GM18511 (cell line): ENCODE results near the gene TSHZ3.

Source experiments
- ATAC-seq: cut with Tn5 transposase; IDR thresholded peaks from one replicate; pipeline ENCODE4 v1.9.1; 2021; ENCODE audit warnings: mild to moderate bottlenecking, moderate library complexity; ENCODE audit not compliant: unreplicated experiment

The TSHZ3 gene

GRCh38 chr19:31354799-31355664 lies 5.8 kb upstream of the TSHZ3 start:
- no peak for ATAC-seq

- no peak for ATAC-seq
These were observed 5.1 kb upstream of the TSHZ3 start for GRCh38 chr19:31354316-31354715.

DNA sequence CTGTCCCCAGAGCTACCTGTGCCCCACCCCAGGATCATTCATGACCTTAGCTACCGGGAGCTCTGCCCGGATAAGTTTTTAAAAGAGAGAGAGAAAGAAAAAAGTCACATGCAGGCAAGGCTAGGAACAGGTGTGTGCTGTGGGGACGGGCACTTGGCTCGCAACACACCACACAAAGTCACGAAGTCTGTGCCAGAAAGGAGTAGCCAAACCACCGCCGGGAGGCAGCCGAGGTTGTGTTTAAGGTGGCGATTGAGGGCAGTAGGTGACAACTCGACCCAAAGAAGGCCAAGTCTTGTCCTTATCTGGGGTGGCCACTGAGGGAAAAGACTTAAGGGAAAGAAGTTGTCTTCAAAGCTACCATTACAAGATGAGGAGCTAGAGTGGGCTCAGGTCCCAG lies 4.6 kb upstream of the TSHZ3 start:
- no peak for ATAC-seq

DNA sequence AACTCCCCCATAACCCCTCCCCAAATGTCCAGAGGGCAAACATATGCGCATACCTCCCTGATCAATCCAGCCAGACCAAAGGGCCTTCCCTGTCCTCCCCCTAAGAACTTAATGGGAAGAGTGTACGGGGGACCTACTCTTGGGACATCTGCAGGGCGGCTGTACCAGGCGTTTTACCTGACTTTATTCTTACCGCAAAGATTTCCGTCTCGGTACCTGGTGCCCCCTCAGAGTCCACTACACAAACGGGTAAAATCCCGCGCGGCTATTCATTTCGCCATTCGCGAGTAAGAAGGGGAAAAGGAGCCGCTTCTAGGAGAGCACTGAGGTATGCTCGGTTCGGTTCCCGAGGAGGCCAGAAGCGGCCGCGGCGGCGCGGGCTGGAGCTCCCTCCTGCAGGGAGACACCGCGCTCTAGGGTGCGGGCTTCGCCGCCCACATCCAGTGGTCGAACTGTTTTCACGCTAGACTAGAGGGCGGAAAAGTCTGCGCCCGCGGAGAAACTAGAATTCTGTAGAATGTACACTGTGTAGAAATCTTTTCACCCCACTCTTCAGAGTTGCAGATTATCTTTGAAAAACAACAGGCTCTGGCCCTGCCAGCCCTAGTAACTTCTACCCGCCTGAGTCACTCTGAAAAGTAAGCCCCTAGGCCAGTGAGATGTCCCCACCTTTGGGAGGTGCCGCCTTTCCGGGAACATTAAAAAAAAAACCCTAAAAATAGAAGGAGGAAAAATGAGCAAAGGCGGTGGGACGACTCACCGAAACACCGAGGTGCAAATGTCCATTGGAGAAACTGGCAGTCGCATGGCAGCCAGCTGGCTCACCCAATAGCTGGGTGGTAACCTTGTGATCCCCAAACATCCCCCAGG lies 3.8 kb upstream of the TSHZ3 start:
- ATAC-seq, result no peak

DNA sequence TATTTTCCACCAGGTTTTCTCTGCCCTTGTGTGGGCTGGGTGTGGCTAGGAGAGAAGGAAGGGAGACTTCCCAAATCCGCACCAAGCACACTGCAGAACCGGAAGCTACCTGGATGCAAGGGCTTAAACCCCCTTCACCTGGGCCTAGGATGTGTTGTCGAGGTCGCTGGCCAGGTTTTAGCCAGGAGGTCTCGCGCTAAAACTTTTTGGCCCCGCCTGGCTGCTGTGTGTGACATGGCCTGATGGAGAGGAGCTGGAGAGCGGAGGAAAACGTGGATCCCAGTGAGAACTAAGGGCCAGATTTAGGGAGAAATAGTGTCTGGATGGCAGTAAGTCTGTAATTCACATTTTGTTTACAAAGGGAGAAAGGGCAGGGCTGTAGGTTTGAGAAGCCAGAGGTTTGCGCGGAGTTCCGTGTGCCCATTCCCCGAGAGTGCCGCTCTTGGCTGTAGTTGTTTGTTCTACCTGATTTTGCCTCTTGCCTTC lies 3.1 kb upstream of the TSHZ3 start:
- ATAC-seq, result no peak

DNA sequence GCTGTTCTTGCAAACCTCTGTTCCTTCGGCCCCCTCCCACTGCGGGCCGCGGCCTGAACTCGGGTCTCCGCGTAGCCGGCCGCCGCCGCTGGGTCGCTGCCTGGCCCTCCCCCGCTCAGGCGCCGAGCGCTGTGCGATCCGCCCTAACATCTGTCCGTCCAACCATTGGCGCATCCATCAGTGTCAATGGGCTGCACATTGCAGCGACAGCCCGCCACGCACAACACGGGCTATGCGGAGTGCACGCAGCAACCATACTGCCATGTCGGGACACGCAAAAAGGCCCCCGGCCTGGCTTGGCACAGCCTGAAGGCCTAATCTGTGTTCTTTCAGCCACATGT lies 2.6 kb upstream of the TSHZ3 start:
- no peak for ATAC-seq

DNA sequence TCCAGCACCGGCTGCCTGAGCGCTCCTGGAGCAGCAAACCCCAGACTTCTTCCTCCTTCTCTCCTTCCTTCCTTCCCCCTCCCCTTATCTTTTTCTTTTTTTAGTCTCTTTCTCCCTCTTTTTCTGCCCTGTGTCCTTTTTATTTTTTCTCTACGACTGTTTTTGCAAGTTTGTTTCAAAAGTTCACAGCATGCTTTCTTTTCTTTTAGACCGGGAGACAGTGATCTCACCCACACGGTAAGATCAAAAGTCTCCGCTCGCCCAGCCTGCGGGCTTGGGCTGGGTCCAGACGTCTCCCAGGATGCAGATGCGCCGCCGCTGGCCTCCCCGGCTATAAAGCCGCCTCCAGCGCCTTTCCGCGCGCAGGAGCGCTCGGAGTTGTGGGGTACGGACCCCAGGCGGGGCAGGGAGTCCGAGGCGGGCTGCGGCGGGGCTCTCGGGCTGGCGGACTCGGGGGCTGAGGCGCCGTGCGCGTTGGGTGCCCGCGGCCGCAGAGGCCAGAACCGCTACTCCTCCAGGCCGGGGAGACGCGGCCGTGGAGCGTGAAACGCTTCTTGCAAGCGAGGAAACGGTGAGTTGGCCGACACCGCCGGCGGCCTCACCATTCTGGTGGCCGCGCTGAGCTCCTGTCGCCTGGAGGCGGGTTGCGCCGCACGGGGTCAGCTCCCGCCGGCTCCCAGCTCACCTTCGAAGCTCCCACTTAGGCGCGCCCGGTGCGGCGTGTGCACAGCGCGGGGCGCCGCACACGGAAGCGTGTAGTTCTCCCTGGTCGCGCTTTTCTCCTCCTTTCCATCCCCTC lies 2.0 kb upstream of the TSHZ3 start:
- no peak for ATAC-seq

GRCh38 chr19:31350693-31351055 lies 1.4 kb upstream of the TSHZ3 start:
- ATAC-seq, result no peak

DNA sequence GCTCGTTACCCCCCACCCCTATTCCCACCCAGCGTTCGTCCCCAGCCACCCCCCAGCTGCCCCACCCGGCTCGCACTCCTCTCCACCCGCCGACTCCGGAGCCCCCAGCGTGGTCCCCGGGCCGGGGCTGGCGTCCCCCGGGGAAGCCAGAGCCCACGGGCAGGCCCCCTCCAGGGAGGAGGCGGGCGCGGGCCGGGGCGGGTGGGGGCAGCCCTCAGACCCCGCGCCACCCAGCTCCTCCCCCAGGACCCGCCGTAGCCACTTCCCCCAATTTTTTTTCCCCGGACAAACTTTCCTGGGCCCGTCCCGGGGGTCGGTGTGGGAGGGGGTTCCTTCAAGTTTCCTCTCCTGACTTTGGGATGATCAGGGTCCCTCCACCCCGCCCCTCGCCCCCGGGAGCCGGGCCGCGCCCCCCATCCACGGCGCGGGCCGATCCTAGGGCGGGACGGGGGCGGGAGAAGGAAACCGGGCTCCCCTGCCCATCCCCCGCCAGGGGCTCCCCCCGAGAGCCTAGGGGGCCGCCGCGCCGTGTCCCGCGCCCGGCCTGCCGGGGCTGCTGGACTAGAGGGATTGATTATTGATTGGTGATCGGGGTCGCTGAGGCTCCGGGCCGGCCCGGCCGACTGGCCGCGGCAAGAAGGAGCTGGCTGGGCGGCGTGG lies 927 bp upstream of the TSHZ3 start:
- ATAC-seq, result no peak

DNA sequence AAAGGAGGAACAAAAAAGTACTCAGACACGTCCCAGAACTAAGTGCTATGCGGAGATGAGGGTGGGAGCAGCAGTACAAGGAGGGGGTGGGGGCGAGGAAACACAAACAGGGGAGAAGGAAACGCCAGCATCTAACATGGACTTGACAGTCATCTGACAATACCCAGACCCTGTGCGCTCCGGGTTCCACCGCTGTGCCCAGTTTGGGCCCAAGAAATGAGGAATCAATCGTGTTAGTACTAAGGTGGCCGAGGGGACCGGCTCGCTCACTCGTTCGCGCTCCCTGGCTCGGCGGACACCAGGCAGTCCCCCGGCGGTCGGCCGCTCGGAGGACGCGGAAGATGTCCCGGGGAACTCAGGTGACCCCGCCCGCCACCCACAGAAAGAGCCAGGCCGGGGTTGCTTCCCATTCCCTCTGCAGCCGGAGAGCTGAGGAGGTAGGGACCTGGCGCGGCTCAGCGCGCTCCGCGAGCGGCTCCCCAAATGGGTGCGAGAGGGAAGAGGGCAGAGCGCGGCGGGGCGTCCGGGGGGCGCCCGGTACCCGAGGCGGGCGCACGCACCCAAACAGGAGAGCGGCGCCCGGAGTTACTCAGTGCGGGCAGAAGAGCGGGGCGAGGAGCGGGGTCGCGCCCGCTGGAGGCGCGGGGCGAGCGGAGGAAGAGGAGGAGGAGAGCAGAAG lies 616 bp downstream of the TSHZ3 start:
- ATAC-seq, result no peak

GRCh38 chr19:31347828-31348392 lies 1.3 kb downstream of the TSHZ3 start:
- ATAC-seq, result no peak

GRCh38 chr19:31347354-31347753 lies 1.9 kb downstream of the TSHZ3 start:
- no peak for ATAC-seq

- ATAC-seq, result no peak
These were observed 2.8 kb downstream of the TSHZ3 start for GRCh38 chr19:31346184-31347059.

- no peak for ATAC-seq
These were observed 4.8 kb downstream of the TSHZ3 start for GRCh38 chr19:31344403-31344802.

- ATAC-seq, result no peak
These were observed 6.3 kb downstream of the TSHZ3 start for GRCh38 chr19:31342926-31343325.

GRCh38 chr19:31340042-31341025 lies 8.9 kb downstream of the TSHZ3 start:
- no peak for ATAC-seq

DNA sequence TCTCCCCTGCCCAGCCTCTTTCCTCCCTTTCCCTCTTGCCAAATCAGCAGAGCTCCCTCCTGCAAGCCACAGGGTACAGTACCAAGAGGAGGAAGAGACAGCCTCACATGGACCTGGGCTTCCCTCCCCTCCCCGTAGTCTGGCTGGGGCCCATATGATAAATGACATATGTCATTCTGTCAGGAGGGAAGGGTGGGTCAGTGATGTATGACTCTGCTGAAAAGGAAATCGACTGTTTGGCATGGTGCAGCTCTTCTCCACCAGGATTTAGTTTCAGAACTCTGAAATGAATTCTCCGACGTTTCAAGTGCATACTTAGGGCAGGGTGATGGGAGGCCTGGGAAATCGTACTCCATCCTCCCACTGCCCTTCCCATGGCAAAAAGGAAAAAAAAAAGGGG lies 9.8 kb downstream of the TSHZ3 start:
- ATAC-seq, result no peak
